LNCaP clone FGC (cell line): ENCODE data around the gene ZBTB37.

Source experiments
- DNase-seq: peaks from one replicate; pipeline ENCODE4 v3.0.0-alpha.2; 2011; ENCODE audit warnings: low read depth
- H3K4me3 ChIP-seq: 2 replicates; pipeline ENCODE4 v1.5.1; 2011; ENCODE audit warnings: mild to moderate bottlenecking, low read depth, low read length, control low read depth
- TF ChIP-seq, protein P1 (sequence below): IDR thresholded peaks from 2 replicates; pipeline ENCODE4 v1.5.1; 2012; ENCODE audit warnings: mild to moderate bottlenecking; ENCODE audit not compliant: control insufficient read depth, insufficient read depth; ENCODE audit errors: extremely low read depth

Gene ZBTB37, protein sequence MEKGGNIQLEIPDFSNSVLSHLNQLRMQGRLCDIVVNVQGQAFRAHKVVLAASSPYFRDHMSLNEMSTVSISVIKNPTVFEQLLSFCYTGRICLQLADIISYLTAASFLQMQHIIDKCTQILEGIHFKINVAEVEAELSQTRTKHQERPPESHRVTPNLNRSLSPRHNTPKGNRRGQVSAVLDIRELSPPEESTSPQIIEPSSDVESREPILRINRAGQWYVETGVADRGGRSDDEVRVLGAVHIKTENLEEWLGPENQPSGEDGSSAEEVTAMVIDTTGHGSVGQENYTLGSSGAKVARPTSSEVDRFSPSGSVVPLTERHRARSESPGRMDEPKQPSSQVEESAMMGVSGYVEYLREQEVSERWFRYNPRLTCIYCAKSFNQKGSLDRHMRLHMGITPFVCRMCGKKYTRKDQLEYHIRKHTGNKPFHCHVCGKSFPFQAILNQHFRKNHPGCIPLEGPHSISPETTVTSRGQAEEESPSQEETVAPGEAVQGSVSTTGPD

DNA sequence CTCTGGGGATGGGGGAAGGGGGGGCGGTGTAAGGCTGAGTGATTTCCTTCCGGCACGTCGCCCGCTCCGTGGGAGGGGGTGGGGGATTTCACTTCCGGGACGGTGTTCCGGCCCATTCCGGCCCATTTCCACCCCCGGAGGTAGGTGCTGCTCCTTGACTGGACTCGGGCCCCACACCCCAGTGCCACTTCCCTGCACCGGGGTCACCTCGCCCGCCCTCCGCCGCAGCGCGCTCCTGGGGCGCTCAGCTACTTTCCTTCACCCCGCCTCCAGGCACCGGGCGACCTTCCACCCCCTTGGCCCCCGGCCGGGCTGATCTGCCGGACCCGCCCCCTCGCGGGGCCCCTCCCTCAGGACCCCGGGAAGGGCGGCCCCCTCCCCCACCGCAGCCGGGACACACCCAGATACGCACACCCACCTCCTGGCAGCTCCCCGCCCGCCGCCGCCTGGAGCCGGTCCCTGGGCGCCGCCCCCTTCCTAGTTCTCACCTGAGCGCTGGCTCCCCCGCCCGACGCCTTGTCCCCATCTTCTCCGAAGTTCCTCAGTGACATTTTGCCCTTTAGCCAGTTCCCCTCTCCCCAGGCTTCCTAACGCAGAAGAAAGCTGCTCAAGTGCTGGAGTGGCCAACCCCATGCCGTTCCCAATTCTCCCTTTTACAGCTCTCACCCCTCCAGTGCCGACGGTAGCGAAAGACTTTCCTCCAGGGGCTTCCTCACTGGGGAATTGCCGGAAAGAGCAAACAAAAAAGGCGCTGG is at the start of gene ZBTB37:
ZBTB37 (plus strand) TSS at position 115 of the 755 bp plus-strand sequence. CDS start 1,846 bp downstream, outside the sequence.
- peak within 1 kb of the TSS; percentile 92 for H3K4me3 ChIP-seq
- TF ChIP-seq, protein P1, sequence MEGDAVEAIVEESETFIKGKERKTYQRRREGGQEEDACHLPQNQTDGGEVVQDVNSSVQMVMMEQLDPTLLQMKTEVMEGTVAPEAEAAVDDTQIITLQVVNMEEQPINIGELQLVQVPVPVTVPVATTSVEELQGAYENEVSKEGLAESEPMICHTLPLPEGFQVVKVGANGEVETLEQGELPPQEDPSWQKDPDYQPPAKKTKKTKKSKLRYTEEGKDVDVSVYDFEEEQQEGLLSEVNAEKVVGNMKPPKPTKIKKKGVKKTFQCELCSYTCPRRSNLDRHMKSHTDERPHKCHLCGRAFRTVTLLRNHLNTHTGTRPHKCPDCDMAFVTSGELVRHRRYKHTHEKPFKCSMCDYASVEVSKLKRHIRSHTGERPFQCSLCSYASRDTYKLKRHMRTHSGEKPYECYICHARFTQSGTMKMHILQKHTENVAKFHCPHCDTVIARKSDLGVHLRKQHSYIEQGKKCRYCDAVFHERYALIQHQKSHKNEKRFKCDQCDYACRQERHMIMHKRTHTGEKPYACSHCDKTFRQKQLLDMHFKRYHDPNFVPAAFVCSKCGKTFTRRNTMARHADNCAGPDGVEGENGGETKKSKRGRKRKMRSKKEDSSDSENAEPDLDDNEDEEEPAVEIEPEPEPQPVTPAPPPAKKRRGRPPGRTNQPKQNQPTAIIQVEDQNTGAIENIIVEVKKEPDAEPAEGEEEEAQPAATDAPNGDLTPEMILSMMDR = 0 out of 2 replicates have a peak, but pooled peaks have one; percentile 14
- DNase-seq = peak; percentile 62

DNA sequence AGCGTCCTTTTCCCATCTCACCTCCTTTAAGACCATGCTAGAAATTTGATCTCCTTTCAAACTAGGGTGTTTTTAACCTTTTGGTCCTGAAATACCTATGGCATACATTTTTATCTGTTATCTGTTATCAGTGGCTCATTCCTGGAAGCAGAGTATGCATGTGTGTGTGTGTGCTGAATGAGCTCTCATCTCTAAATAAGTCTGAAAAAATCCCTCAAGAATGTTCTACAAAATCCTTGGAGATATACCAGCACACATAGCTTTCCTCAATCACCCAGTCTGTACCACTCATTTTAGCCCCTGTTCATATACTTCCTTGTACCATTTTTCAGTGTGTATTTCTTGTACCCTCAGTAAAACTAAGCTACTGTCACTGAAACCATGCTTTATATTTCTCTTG is 49.7 kb upstream of the ZBTB37 start:
- TF ChIP-seq, protein P1 = no peak
- H3K4me3 ChIP-seq = no peak overlapping the region
- DNase-seq = no peak

DNA sequence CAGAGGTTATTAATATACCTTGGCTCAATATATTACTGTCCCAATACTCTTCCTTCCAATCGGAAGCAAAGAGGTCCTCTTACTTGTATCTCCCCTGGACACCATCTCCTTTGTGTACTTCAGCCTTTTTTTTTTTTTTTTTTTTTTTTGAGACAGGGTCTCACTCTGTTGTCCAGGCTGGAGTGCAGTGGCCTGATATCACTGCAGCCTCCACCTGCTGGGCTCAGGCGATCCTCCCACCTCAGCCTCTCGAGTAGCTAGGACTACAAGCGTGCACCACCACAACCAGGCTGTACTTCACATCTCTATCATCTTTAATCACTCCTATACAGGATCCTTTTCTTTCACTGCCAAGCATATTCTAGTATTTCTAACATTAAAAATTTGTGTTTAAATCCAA is 46.5 kb upstream of the ZBTB37 start:
- H3K4me3 ChIP-seq = no peak overlapping the region
- no peak for DNase-seq
- TF ChIP-seq, protein P1 = no peak

DNA sequence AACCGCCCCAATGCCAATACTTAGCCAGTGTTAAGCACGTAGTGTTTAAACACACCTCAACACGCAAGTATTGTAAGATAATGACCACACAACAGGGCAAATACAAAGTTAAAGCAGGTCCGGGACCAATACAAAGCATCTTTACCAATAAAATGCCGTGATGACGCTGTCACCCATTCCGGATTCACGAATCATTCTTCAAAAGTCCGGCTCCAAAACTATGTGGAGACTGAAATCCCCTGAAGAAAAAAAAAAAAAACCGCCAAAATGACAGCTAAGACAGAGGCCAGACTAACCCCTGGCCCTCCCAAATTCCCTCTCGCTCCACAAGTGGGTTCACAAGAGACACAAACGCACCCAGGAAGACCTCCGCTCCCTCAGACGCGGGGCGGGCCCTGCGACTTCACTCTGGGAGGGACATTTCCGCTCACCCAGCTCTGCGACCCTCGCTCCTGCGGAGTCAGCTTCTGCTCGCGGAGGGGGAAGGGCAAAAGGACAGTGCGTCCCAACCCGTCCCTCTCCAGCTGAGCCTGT is 44.3 kb upstream of the ZBTB37 start:
- DNase-seq = no peak
- H3K4me3 ChIP-seq = peak overlapping the region; percentile 82

DNA sequence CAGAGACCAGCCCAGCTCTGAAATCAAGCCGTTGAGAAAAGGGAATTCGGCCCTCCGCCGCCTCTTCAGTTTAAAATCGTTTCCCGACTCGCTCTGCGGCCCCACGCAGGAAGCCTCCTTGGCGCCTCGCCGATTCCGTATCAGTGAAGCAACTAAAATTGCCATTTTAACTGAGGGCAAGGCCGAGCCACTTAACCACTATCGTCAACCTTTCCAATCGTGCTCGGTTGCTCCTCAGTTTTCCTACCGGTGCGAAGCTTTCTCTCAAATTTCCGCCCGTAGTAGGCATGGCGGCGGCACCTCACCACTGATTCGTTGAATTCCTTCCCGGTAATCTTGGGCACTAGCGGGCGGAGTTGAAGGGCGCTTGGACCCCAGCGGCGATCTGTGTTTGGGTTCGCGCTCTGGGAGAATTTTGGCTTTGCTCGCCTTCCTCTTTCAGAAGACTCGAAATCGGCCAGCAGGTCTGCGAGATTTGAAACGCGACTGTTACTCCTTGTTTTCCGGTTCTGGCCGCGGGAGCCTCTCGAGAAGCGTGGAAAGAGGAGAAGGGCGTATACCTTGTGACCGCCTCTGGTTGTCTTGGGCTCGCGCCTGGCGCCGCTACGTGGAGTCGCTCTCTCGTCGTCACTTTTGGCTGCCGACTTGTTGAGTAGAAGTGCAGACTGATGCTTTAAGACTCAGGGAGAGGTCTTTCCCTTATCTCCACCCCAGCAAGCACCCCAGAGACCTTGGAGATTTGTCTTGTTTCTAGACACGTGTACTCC is 43.7 kb upstream of the ZBTB37 start, which contains the start of the genes CENPL and DARS2:
CENPL (minus strand) TSS at position 569 of the 767 bp plus-strand sequence. CDS start 13,584 bp downstream, outside the sequence.
DARS2 (plus strand) TSS at position 359 of the 767 bp plus-strand sequence. CDS start 557 bp downstream, outside the sequence.
- peak; percentile 98 for DNase-seq
- TF ChIP-seq, protein P1 = peak; percentile 20; the same call in 1 of the 2 replicates

More for the DNA sequence above, 44.3 kb upstream of the ZBTB37 start:
- TF ChIP-seq, protein P1 = no peak

DNA sequence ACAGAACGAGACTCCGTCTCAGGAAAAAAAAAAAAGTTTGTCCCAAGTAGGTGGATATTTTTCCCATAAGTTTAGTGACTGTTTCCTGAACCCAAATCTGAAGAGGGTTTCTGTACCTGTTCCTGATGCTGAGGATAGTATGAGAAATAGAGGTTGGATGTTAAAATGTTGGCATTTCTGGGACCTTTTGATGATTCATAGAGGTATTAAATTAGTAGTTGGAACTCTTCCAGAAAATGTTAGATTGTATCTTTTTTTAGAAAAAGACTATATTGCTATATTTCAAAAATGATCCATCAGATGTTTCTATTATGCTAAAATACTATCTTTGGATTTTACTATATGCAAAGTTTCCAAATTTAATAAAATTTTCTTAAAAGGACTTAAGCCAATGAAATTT is 40.6 kb upstream of the ZBTB37 start:
- H3K4me3 ChIP-seq = no peak overlapping the region
- TF ChIP-seq, protein P1 = no peak
- DNase-seq = no peak

More for the DNA sequence above, 43.7 kb upstream of the ZBTB37 start, which contains the start of the genes CENPL and DARS2:
- peak within 1 kb of the TSS; percentile 82 for H3K4me3 ChIP-seq
